RWPE1 (cell line): ENCODE results near the gene MKI67.
"Not testable (repeated sequence)": the region's sequence is repeated elsewhere in the genome, so short reads cannot be mapped to it uniquely, and the experiment has no call there.

Source experiments
- CTCF ChIA-PET: fragments of 350-600 bp; sonication (Branson Sonifier 250); formaldehyde crosslinking; extraction: SDS; loops from one replicate; lab custom pipeline; 2021; lab: Yijun Ruan, JAX
- POLR2A ChIA-PET: fragments of 400-600 bp; formaldehyde crosslinking; extraction: SDS; loops from one replicate; lab custom pipeline; 2020; ENCODE audit warnings: antibody characterized with exemption; ENCODE audit not compliant: low non-redundant PET; lab: Yijun Ruan, JAX
- DNase-seq: peaks from one replicate; pipeline ENCODE4 v3.0.0; 2012; ENCODE audit warnings: low spot score
- H3K27ac ChIP-seq: fragments of 450-650 bp; 2 replicates; pipeline ENCODE4 v1.5.1; 2017
- TF ChIP-seq, protein P1 (sequence below): fragments of 450-650 bp; conservative IDR thresholded peaks from 2 replicates; pipeline ENCODE4 v1.5.1; 2017; ENCODE audit warnings: low read depth, mild to moderate bottlenecking

The MKI67 gene

DNA sequence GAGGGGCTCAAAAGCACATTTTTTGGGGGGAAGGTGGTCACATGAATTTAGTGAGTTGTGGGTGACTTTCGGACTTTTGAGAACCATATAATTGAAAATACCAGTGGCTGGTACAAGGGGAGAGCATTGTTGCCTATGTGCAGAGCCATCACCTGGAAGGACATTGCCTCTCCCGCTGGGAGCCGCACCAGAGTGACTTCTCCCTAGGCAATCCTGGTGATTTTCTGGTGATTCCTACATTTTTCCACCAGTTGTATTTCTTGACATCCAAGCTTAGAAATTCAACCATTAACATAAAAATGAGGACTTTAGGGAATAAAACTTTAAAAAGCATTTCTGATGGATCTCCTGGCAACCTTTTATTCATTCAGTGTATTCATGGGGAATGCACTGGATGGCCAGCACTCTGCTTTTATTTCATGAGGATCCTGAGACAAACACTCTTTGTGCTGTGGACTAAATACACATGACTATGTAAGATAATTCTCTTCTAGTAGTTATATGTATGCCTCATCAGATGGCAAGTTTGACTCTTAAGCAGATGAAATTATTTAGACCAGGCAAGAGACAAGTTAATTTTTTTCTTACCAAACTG, 41.8 kb upstream of the MKI67 start:
- CTCF ChIA-PET = no interaction called here
- no peak for DNase-seq

GRCh38 chr10:128167123-128167522, 40.9 kb upstream of the MKI67 start:
- CTCF ChIA-PET, DNase-seq, H3K27ac ChIP-seq, POLR2A ChIA-PET: not testable (repeated sequence)

More for the DNA sequence above, 41.8 kb upstream of the MKI67 start:
- H3K27ac ChIP-seq = no peak overlapping the region
- TF ChIP-seq, protein P1, sequence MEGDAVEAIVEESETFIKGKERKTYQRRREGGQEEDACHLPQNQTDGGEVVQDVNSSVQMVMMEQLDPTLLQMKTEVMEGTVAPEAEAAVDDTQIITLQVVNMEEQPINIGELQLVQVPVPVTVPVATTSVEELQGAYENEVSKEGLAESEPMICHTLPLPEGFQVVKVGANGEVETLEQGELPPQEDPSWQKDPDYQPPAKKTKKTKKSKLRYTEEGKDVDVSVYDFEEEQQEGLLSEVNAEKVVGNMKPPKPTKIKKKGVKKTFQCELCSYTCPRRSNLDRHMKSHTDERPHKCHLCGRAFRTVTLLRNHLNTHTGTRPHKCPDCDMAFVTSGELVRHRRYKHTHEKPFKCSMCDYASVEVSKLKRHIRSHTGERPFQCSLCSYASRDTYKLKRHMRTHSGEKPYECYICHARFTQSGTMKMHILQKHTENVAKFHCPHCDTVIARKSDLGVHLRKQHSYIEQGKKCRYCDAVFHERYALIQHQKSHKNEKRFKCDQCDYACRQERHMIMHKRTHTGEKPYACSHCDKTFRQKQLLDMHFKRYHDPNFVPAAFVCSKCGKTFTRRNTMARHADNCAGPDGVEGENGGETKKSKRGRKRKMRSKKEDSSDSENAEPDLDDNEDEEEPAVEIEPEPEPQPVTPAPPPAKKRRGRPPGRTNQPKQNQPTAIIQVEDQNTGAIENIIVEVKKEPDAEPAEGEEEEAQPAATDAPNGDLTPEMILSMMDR = no peak
- POLR2A ChIA-PET = no interaction called here

DNA sequence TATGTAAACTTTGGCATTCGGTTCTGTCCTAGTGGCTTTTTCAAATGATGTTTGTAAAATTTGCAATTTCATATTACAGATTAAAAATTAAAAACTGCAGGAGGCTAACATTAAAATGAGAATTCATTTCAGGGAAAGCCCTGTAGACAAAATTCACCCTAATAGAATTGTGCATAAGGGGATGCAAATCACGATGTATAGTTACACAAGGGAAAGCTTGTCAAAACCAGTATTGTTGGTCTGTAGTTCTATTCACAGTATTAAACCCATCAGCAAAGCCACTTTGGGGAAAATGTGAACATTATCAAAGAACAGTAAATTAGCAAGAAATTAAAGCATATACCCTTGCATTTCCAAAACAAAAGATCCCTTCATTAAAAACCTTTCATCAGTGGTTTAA, 39.9 kb upstream of the MKI67 start:
- DNase-seq = no peak
- CTCF ChIA-PET = interaction anchor here (0.6 to 0.8 kb wide), 3 partner anchors 18 to 330 kb away, joined by 3 to 4 read pairs (median 3); no protein-coding TSS in a partner anchor
- TF ChIP-seq, protein P1 = no peak
- POLR2A ChIA-PET = no interaction called here
- H3K27ac ChIP-seq = no peak overlapping the region

- ChIA-PET POLR2A (no interaction called here), CTCF (interaction anchor here (0.6 to 0.7 kb wide), 2 partner anchors 19 to 330 kb away, joined by 3 read pairs; no protein-coding TSS in a partner anchor)
- TF ChIP-seq, protein P1 = no peak
- DNase-seq = no peak
- no peak overlapping the region for H3K27ac ChIP-seq
These were observed 39.3 kb upstream of the MKI67 start for GRCh38 chr10:128165536-128165935.

- TF ChIP-seq, protein P1 = no peak
- DNase-seq = no peak
- H3K27ac ChIP-seq = no peak overlapping the region
- ChIA-PET POLR2A (no interaction called here), CTCF (no interaction called here)
These were observed 37.5 kb upstream of the MKI67 start for GRCh38 chr10:128163701-128164100.

- H3K27ac ChIP-seq = no peak overlapping the region
- no peak for DNase-seq
- CTCF ChIA-PET = interaction anchor here (0.5 kb wide), 1 partner anchor 445 kb away, joined by 4 read pairs; no protein-coding TSS in a partner anchor
- TF ChIP-seq, protein P1 = no peak
- POLR2A ChIA-PET = no interaction called here
These were observed 34.8 kb upstream of the MKI67 start for GRCh38 chr10:128161031-128161430.

DNA sequence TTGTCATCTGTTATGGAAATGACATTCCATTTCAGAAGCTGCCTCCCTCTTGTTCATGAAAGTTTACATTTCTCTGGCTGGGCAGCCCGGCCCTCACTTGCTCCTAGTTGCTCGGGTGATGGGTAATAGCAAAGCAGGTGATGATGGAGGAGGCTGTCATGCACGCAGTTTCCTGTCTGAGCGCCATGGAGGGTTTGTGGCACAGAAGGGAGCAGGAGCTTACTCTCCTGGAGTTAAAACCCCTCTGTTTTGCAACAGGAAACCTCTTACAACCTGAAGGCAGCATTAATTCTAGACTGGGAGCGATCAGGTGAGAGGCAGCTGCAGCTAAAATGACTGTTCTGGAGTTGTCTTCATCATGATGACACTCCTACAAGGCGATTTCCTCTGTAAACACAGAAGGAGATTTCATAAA, 34.1 kb upstream of the MKI67 start:
- H3K27ac ChIP-seq = no peak overlapping the region
- CTCF ChIA-PET = interaction anchor here (1.2 kb wide), 1 partner anchor 18 kb away, joined by 3 read pairs; no protein-coding TSS in a partner anchor

More for the DNA sequence above, 34.1 kb upstream of the MKI67 start:
- POLR2A ChIA-PET = no interaction called here
- TF ChIP-seq, protein P1 = no peak
- DNase-seq = no peak
